ENCODE measurements around the gene EPHA4. TPM values are rescaled to one million over a fixed set of nuclear protein-coding genes. Genes with fewer than 3 reads are reported as not detected.

The EPHA4 gene
- total RNA-seq, 4 donors from 2014 or later = 10.2 to 42.2 (median 20.6) TPM

- Histone ChIP-seq H3K27ac (no peak overlapping the region), H3K9me3 (no peaks in the 10 kb centered on the region), H3K4me1 (peaks cover 0 to 14% (median 0%) of the 10 kb centered on the region in 4 donors), H3K4me3 (no peak overlapping the region), H3K27me3 (no peaks in the 10 kb centered on the region), H3K36me3 (no peaks in the 10 kb centered on the region)
- TF ChIP-seq POLR2A (IDR thresholded peaks at IDR 0.05) (no peak), EP300 (IDR thresholded peaks at IDR 0.05) (no peak), CTCF (IDR thresholded peaks at IDR 0.05) (no peak)
- DNase-seq (ENCODE audit: low spot score in 2 of 2) = no peak
- 47 to 52% methylated on average over 10 of the region's 10 CpGs for WGBS, 2 donors
Measured at GRCh38 chr2:221529943-221530652, 42.0 kb downstream of the EPHA4 start.

- Histone ChIP-seq H3K27me3 (no peaks in the 10 kb centered on the region), H3K4me3 (no peak overlapping the region), H3K36me3 (no peaks in the 10 kb centered on the region), H3K4me1 (peaks cover 0 to 14% (median 0%) of the 10 kb centered on the region in 4 donors), H3K27ac (peak overlapping the region in 1 of 4 donors; percentile 17), H3K9me3 (no peaks in the 10 kb centered on the region)
- TF ChIP-seq EP300 (IDR thresholded peaks at IDR 0.05) (no peak), CTCF (IDR thresholded peaks at IDR 0.05) (no peak), POLR2A (IDR thresholded peaks at IDR 0.05) (no peak)
- WGBS, 2 donors = 67 to 74% methylated on average over 8 of the region's 8 CpGs
- DNase-seq (ENCODE audit: low spot score in 2 of 2) = no peak
Measured at GRCh38 chr2:221529177-221529942, 42.7 kb downstream of the EPHA4 start.

GRCh38 chr2:221527776-221528309, 44.3 kb downstream of the EPHA4 start:
- H3K4me3 ChIP-seq = no peak overlapping the region
- no peak for DNase-seq (ENCODE audit: low spot score in 2 of 2)
- WGBS, 2 donors = 35 to 39% methylated on average over 6 of the region's 6 CpGs
- H3K36me3 ChIP-seq = no peaks in the 10 kb centered on the region
- H3K27ac ChIP-seq = no peak overlapping the region
- no peaks in the 10 kb centered on the region for H3K9me3 ChIP-seq
- H3K4me1 ChIP-seq = peaks cover 0 to 14% (median 0%) of the 10 kb centered on the region in 4 donors
- no peaks in the 10 kb centered on the region for H3K27me3 ChIP-seq
- TF ChIP-seq CTCF (IDR thresholded peaks at IDR 0.05) = no peak
- TF ChIP-seq EP300 (IDR thresholded peaks at IDR 0.05) = no peak
- no peak for TF ChIP-seq POLR2A (IDR thresholded peaks at IDR 0.05)

GRCh38 chr2:221524158-221524557, 47.9 kb downstream of the EPHA4 start:
- Histone ChIP-seq H3K4me3 (no peak overlapping the region), H3K4me1 (peaks cover 0 to 9% (median 2%) of the 10 kb centered on the region in 4 donors), H3K27ac (no peak overlapping the region), H3K27me3 (no peaks in the 10 kb centered on the region), H3K9me3 (no peaks in the 10 kb centered on the region), H3K36me3 (no peaks in the 10 kb centered on the region)
- TF ChIP-seq CTCF (IDR thresholded peaks at IDR 0.05) (no peak), POLR2A (IDR thresholded peaks at IDR 0.05) (no peak), EP300 (IDR thresholded peaks at IDR 0.05) (no peak)
- WGBS, 2 donors = 85 to 93% methylated on average over 6 of the region's 6 CpGs
- DNase-seq (ENCODE audit: low spot score in 2 of 2) = no peak
